COLO668 (cell line): ENCODE results near the gene ZNF816.
"Not testable (repeated sequence)": the region's sequence is repeated elsewhere in the genome, so short reads cannot be mapped to it uniquely, and the experiment has no call there.

Experiments
- DNase-seq: peaks from one replicate; lab custom pipeline; 2025; ENCODE audit not compliant: unreplicated experiment; lab: John Stamatoyannopoulos, UW

The ZNF816 gene

DNA sequence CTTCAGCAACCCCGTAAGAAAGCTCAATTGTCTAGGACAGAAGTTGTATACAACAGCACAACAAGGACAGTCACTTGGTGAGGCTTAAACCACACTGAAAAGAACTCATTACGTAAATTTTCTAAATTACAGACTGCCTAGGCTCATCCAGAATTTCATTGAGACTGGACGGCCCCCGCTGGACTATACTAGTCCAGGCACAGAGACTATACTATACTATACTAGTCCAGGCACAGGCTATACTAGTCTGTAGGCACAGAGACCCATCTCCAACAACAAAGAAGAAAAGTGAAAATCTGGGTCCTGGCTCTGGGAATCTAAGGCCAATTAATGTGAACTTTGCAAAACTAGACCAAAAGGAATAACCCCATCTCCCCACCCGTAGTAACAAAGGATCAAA, 700 bp downstream of the ZNF816 start:
- no peak for DNase-seq

DNA sequence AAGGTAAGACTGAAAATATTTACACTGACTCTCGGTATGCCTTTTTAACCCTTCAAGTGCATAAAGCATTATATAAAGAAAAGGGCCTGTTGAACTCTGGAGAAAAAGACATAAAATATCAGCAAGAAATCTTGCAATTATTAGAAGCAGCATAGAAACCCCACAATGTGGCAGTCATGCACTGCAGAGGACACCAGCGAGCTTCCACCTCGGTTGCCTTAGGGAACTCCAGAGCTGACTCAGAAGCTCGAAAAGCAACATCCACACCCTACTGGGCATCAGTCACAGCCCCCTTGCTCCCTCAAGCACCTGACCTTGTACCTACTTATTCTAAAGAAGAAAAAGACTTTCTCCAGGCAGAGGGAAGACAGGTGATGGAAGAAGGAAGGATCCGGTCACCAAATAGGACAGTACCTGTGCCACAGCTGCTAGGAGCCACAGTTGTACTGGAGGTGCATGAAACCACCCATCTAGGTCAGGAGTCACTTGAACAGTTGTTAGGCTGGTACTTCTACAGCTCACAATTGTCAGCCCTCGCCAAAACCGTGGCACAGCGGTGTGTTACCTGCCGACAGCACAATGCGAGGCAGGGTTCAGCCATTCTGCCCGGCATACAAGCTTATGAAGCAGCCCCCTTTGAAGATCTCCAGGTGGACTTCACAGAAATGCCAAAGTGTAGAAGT, 2.9 kb downstream of the ZNF816 start:
- no peak for DNase-seq

DNA sequence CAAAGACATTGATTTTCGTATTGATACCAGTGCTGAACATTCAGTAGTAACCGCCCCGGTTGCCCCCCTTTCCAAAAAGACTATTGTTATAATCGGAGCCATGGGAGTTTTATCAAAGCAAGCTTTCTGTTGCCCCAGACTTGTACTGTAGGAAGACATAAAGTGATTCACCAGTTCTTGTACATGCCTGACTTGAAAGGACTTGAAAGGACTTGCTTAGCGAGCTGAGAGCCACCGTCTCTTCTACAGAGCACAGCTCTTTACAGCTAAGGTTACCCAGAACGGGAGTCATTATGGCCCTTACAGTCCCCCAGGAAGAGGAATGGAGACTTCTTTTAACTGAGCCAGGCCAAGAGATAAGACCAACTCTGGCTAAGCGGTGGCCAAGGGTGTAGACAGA, 5.1 kb downstream of the ZNF816 start:
- no peak for DNase-seq

DNA sequence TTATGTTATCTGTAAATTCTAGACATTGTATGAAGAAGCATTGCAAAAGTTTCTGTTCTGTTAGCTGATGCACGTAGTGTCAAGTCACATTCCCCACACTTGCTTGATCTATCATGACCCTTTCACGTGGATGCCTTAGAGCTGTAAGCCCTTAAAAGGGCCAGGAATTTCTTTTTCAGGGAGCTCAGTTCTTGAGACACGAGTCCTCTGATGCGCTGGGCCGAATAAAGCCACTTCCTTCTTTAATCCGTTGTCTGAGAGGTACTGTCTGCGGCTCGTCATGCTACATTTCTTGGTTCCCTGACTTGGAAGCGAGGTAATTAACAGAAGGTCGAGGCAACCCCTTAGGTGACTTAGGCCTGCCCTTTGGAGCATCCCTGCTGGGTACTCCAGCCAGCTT, 5.8 kb downstream of the ZNF816 start:
- no peak for DNase-seq

DNA sequence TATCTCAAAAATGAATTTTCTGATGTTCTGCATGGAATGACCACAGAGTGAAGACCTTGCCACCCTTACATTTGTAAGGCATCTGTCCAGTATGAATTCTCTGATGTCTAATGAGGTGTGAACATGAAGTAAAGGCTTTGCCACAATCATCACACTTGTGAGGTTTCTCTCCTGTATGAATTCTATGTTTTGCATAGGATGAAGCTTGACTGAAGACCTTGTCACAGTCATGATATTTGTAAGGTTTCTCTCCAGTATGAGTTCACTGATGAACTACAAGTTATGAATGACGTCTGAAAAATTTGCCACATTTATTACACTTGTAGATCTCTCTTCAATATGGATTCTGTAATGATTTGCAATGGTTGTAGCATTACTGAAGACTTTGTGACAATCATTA, 13.3 kb downstream of the ZNF816 start:
- no peak for DNase-seq

DNA sequence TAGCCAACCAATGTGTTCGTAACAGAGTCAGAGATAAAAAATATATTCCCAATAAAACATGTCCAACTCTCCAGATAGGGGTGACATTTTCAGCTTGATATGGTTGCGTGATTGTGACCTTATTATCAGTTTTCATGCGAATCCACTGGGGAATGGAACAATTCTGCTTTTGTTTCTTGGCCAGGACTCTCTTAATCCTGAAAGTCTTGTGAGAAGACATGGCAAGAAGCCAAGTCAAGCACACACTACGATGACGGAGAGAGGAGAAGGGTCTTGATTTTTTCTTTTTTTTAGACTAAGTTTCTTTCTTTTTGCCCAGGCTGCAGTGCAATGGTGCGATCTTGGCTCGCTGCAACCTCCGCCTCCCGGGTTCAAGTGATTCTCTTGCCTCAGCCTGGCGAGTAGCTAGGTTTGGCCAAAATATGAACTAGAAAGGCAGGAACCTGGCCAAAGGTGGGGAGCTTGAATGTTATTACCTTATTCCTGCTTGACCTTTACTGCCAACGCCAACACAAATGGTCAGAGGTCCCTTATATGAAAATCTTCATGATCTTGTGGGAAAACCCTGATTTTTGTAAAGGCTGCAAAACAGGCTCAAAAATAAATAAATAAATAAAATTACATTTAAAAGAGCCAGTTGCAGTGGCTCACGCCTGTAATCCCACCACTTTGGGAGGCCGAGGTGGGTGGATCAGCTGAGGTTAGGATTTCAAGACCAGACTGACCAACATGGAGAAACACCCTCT, 14.5 kb downstream of the ZNF816 start:
- no peak for DNase-seq

DNA sequence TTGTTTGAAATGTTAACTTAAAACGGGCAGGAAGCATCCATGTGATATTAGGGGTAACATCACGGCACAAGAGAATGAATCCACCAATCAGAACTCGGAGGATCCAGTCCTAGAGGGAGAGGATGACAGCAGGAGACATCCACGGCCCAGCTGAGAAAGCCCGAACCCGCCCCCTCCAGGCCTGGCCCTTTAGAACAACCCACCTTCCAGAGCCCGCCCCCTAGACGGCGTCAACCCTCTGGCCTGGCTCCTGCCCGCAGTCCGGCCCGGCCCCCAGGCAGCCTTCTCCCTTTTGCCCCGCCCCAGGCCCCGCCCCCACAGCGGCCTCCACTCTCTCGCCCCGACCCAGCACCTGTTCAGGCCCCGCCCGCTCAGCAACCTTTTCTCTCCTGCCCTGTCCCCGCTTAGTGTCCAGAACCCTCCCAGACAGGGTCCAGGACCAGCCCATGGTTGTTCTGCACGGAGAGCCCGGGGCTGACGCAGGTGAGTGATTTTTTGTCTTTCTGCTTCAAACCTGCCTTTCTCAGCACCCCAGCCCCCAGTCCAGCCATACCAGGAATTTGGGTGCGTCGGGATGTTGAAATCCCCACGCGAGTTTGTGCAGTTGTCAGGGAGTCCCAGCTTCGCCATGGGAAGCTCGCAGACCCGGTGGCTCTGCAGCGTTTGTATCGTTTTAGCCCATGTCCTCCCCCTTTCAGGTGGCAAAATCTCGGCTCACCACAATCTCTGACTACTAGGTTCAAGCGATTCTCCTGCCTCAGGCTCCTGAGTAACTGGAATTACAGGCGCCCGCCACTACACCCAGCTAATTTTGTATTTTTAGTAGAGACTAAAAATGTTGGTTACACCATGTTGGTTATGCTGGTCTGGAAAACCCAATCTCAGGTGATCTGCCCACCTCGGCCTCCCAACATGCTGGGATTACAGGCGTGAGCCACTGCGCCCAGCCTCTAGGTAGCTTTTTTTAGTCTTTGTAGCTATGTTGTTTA, 16.1 kb downstream of the ZNF816 start:
- peak; percentile 55 for DNase-seq

DNA sequence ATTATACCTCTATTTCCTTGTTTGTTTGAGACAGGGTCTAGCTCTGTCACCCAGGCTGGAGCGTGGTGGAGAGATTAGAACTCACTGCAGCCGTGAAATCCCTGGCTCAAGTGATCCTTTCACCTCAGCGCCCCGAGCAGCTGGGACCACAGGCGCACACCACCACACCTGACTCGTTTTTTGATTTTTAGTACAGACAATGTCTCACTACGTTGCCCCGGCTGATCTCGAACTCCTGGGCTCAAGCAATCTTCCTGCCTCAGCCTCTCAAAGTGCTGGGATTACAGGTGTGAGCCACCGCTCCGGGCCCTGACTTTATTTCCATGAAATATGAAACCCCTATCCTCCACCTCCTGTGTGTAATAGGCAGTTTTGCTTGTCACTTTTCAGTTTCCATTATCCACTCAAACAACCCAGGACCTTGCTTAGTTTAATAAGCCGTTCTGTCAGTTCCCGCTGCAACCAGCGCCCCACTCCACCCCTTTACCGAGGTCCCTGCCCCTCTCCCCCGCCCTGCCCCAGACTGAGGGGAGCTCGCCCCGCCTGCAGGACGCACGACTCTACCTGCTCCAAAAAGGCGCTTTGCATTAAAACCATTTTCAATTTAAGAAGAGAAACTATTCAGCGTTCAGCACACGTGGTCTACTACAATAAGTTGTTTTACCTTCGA, 16.9 kb downstream of the ZNF816 start:
- peak; percentile 11 for DNase-seq

DNA sequence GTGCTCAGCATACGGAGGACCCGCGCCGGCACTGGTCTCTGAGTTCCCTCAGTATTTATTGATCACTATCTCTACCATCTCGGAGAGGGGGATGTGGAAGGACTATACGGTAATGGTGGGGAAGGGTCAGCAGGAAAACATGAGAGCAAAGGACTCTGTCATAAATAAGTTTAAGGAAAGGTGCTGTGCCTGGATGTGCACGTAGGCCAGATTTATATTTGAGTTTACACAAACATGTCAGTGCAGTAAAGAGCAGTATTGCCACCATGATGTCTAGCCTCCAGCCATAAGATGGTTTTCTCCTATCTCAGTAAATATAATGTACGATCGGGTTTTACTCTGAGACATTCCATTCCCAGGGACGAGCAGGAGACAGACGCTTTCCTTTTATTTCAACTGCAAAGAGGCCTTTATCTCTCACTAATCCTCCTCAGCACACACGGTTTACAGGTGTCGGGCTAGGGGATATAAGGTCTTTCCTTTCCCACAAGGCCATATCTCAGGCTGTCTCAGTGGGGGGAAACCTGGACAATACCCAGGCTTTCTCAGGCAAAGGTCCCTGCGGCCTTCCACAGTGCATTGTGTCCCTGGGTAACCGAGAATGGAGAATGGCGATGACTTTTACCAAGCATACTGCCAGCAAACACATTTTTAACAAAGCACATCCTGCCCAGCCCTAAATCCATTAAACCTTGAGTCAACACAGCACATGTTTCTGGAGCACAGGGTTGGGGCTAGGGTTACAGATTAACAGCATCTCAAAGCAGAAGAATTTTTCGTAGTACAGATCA, 17.8 kb downstream of the ZNF816 start:
- DNase-seq = peak; percentile 61

DNA sequence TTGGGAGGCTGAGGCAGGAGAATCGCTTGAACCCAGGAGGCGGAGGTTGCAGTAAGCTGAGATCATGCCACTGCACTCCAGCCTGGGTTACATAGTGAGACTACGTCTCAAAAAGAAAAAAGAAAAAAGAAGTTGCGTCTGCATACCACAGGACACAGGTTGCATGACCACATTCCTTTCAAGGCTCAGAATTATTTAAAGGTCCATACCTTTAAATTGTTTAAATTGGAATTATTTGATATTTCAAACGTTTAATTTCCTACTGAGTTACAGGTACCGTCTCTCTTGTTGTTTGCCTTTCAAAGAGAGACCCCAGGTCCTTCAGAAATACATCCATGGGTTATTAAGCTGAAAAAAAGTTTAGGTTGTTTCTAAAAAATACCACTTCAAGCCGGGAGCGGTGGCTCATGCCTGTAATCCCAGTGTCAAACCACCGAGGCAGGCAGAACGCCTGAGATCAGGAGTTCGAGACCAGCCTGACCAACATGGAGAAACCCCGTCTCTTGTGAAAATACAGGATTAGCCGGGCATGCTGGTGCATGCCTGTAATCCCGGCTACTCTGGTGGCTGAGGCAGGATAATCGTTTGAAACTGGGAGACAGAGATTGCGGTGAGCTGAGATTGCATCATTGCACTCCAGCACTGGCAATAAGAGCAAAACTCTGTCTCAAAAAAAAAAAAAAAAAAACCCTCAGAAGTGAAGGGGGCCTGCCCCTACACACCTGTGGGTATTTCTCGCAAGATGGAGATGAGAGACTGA, 18.6 kb downstream of the ZNF816 start:
- DNase-seq = no peak

DNA sequence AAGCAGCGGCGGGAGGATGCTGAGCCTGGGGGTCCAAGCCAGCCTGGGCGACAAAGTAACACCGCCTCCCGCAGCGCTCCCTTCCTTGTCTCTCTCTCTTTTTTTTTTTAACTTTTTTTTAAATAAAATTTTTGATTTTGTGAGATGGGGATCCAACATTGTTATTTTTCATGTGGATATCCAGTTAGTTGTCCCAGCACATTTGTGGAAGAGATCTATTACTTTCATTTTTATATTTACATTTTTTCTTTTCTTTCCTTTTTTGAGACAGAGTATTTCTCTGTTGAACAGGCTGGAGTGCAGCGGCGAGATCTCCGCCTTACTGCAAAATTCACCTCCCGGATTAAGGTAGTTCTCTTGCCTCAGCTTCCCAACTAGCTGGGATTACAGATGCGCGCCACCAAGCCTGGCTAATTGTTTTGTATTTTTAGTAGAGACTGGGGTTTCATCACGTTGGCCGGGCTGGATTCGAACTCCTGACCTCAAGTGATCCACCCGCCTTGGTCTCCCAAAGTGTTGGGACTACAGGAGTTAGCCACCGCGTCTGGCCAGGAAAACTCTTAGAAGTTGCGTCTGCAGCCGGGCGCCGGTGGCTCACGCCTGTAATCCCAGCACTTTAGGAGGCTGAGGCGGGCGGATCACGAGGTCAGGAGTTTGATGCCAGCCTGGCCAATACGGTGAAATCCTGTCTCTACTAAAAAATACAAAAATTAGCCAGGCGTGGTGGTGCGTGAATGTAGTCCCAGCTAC, 19.4 kb downstream of the ZNF816 start:
- no peak for DNase-seq

DNA sequence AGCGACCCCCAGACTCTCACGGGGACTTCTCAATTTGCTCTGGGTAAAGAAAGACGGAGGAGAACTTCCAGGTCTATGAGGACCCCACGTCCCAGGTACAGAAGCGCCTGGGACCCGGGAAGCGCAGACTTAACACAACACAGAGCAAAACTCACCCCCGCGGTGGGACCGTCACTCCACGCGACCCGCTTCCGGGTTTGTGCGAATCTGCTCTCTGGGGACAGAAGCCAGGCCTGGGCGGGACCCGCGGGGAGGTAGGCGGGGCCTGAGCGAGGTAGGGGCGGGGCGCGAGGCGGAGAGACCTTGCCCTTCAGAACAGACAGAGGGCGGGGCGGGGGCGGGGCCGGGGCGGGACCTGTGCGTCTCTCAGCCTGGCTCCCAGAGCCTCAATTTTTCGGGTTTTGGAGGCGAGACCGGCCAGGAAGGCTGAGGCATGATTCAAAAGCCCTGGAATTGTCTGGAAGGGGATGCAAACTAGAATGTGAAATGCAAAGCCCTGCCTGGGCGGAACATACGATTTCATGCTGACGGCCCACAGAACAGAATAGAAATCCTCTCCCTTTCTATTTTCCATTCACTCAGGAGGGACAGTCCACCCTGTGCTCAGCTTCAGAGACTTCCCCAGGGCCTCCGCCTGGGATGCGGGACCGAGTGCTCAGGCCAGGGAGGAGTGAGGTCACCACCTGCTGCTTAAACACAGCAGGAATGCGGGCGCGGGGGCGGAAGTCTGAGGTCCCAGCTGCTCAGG, 20.1 kb downstream of the ZNF816 start:
- DNase-seq = peak; percentile 91

DNA sequence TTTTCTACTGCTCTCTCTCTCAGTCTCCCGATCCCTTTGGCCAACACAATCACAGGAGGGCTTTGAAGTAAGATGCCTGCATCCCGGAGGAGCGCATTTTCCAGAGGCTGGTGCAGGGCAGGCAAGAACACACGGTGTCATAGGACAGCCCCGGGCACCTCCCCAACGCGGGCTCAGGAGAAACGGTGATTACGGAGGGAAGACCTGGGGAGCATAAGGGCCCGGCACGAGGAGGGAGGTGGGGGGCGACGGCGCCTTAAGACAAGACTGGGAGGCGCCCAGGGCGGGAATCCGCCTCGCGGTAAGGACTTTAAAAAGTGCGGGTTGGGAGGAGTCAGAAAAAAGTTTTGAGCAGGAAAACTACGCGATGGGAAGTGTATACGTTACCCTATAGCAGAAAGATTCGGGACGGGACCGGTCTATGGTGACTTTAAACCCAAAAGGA, 20.7 kb downstream of the ZNF816 start:
- peak; percentile 26 for DNase-seq

DNA sequence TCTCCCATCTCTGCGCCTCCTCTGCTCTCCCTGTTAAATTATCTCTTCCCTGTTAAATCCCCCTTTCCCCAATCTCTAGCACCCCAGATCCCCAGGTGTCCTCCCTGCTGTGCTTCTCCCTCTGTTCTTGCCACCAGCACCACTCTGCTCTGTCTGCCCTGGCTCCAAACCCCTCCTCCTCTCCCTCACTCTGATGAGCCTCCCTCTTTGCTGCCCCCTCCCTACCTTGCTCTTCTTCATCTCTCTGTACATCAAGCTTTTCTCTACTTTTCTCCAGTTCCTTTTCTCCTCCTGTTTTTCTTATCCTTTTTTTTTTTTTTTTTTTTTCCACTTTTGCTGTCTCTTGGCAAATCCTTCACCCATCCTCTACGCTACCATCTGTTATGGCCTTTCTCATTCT, 21.2 kb downstream of the ZNF816 start:
- DNase-seq = not testable (repeated sequence)

DNA sequence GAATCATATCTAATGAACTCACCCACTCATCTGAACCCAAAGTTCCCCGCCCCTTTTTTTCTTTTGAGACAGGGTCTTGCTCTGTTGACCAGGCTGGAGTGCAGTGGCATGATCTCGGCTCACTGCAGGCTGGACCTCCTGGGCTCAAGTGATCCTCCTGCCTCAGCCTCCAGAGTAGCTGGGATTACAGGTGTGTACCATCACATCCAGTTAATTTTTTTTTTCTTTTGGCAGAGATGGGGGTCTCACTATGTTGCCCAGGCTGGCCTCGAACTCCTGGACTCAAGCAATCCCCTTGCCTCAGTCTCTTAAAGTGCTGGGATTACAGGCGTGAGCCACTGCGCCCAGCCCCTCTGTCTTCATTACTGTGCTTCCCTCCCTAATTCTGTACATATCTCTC, 21.8 kb downstream of the ZNF816 start:
- not testable (repeated sequence) for DNase-seq

DNA sequence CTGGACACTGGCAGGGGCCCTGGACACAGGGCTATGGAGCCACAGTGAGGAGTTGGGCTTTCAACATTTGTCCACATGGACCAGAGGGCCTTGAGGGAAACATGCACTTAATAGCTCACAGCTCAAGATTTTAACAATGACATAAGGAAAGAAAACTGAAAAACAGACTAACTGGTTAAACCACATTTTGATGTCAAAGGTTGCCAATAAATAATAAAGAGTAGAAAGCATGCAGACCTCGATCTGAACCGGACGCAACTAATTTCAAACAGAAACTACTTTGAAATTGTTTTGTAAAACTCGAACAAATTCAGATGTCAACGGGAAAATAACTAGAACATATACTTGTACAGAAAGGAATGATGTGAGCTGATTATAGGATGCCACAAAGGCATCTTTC, 23.9 kb downstream of the ZNF816 start:
- no peak for DNase-seq

DNA sequence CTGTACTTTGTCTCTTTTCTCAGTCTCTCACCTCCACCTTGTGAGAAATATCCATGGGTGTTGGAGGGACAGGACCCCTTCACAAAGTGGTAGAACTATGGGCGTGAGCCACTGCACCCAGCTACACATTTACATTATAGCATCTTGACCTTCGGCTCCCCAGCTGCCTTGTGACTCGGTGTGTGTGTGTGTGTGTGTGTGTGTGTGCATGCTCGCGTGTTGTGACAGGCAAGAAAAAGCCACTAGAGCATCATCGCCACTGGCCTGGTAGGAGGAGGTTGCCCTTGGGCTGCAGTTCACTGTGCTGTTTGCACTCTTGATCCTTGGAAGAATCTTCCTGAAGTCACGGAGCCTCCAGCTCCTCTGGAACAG, 25.7 kb downstream of the ZNF816 start:
- no peak for DNase-seq
